HepG2 (cell line): Measurements from ENCODE around the gene TMEM270. TPM values are rescaled to one million over a fixed set of nuclear protein-coding genes. Genes with fewer than 3 reads are reported as not detected.
"Not testable (repeated sequence)": the region's sequence is repeated elsewhere in the genome, so short reads cannot be mapped to it uniquely, and the experiment has no call there.

Experiments
- ATAC-seq: fragments of 200-7000 bp; cut with Tn5 transposase; 3 replicates; pipeline ENCODE4 v1.9.1; 2020; ENCODE audit warnings: mild to moderate bottlenecking, moderate library complexity
- BruUV-seq: library from RNA; stranded (reverse); fragments of 400-500 nt; replicated peaks from 2 replicates; lab custom pipeline; 2021; lab: Mats Ljungman, UMichigan
- CTCF ChIA-PET: fragments of 300-600 bp; formaldehyde crosslinking; extraction: SDS; loops from one replicate; lab custom pipeline; 2021; ENCODE audit warnings: low total read pairs, inconsistent platforms, low intra/inter-chr PET ratio; lab: Yijun Ruan, JAX
- POLR2A ChIA-PET: fragments of 350-600 bp; sonication (Branson Sonifier 250); formaldehyde crosslinking; loops from one replicate; lab custom pipeline; 2020; ENCODE audit warnings: antibody characterized with exemption, inconsistent platforms; lab: Yijun Ruan, JAX
- DNase-seq: peaks from one replicate; pipeline ENCODE4 v3.0.0-alpha.2; 2015; ENCODE audit warnings: low spot score
- FAIRE-seq: peaks from 3 replicates; lab custom pipeline; 2011; peaks lifted over from hg19 to GRCh38; lab: Jason Lieb, UNC
- H2AFZ ChIP-seq: one replicate; pipeline ENCODE4 v1.6.1; 2011; ENCODE audit warnings: low read length, inconsistent platforms
- H3K27ac ChIP-seq: fragments of 300-600 bp; 3 replicates; pipeline ENCODE4 v1.8.0; 2011; ENCODE audit warnings: mixed run types, mild to moderate bottlenecking, mixed read lengths, low read length, inconsistent platforms; ENCODE audit not compliant: insufficient read depth; ENCODE audit errors: extremely low read length
- H3K27me3 ChIP-seq, 2 experiments: fragments of 200-600 bp in 1 of 2; 2 replicates in 1 of 2; 3 replicates in 1 of 2; pipeline versions ENCODE4 v1.6.0 to v1.8.0; 2011; ENCODE audit warnings: low read length in 2 of 2, mild to moderate bottlenecking in 2 of 2, moderate library complexity in 2 of 2, inconsistent platforms in 1 of 2; ENCODE audit not compliant: insufficient read depth in 2 of 2, control insufficient read depth in 1 of 2
- H3K36me3 ChIP-seq, 2 experiments: fragments of 200-600 bp in 1 of 2; replicated peaks in 1 of 2; 2 replicates in 1 of 2; 3 replicates in 1 of 2; pipeline versions ENCODE4 v1.5.1 to v1.8.0; 2011; ENCODE audit warnings: low read length in 2 of 2, inconsistent platforms in 1 of 2; ENCODE audit not compliant: insufficient read depth in 2 of 2, control insufficient read depth in 1 of 2
- H3K4me1 ChIP-seq: 2 replicates; pipeline ENCODE4 v1.5.1; 2012; ENCODE audit warnings: low read length, inconsistent platforms; ENCODE audit not compliant: insufficient read depth
- H3K4me2 ChIP-seq: 2 replicates; pipeline ENCODE4 v1.6.0; 2011; ENCODE audit warnings: low read depth, low read length, inconsistent platforms
- H3K4me3 ChIP-seq, 3 experiments: fragments of 200-600 bp in 1 of 3; sonication (generic), shearing (Covaris generic) in 1 of 3; replicated peaks in 1 of 3; 2 replicates each; pipeline ENCODE4 v1.5.1; 2011 to 2016; ENCODE audit warnings: low read length in 3 of 3, inconsistent platforms in 2 of 3, low read depth in 2 of 3, mild to moderate bottlenecking in 2 of 3, control low read depth in 1 of 3, mixed read lengths in 1 of 3; ENCODE audit not compliant: insufficient read depth in 1 of 3
- H3K79me2 ChIP-seq: one replicate; pipeline ENCODE4 v1.6.1; 2011; ENCODE audit warnings: low read length, inconsistent platforms; ENCODE audit not compliant: insufficient read depth
- H3K9ac ChIP-seq: 2 replicates; pipeline ENCODE4 v1.6.0; 2011; ENCODE audit warnings: mild to moderate bottlenecking, low read depth, low read length, inconsistent platforms; ENCODE audit not compliant: insufficient read depth
- H3K9me3 ChIP-seq: 2 replicates; pipeline ENCODE4 v1.5.1; 2012; ENCODE audit warnings: mild to moderate bottlenecking, low read length
- H4K20me1 ChIP-seq: 2 replicates; pipeline ENCODE4 v1.6.0; 2011; ENCODE audit warnings: inconsistent platforms, mild to moderate bottlenecking, low read length, moderate library complexity; ENCODE audit not compliant: insufficient read depth
- CBFB ChIP-seq: sonication (generic); formaldehyde crosslinking; IDR thresholded peaks from 2 replicates; pipeline ENCODE4 v1.4.0; 2020; ENCODE audit warnings: missing genetic modification reagents
- MAFG ChIP-seq: sonication (generic); formaldehyde crosslinking; IDR thresholded peaks from 2 replicates; pipeline ENCODE4 v1.5.1; 2020; ENCODE audit warnings: mild to moderate bottlenecking, missing genetic modification reagents
- MEIS2 ChIP-seq: sonication (generic); formaldehyde crosslinking; IDR thresholded peaks from 2 replicates; pipeline ENCODE4 v1.9.0; 2021; ENCODE audit warnings: mild to moderate bottlenecking, missing genetic modification reagents
- WGBS: methylation state at CpG from one replicate; pipeline ENCODE4 v1.1.6; 2017; ENCODE audit warnings: low lambda C conversion rate; 5-methylcytosine and 5-hydroxymethylcytosine counted together
- in situ Hi-C: cut with HindIII; loops from 2 replicates; pipeline ENCODE4 v1.10.0; 2017; ENCODE audit warnings: low pct_unique_long_range_greater_than_20kb; ENCODE audit not compliant: extremely low pct_ligation_motif_present
- intact Hi-C: fragments of 100-400 bp; cut with micrococcal nuclease; formaldehyde crosslinking; loops from one replicate; pipeline ENCODE4 v1.10.0; 2022; ENCODE audit not compliant: unreplicated experiment
- polyA plus RNA-seq, 8 experiments: library from polyadenylated mRNA; depleted of rRNA in 3 of 8; stranded (reverse) in 7 of 8; unstranded in 1 of 8; fragments of >200 nt; fragmentation: Illumina TruSeq in 4 of 8; extraction: Trizol in 4 of 8; gene quantifications; 2 replicates each; pipeline versions ENCODE4 v1.2.1 to v1.2.3, GENCODE V29; 2011 to 2016; ENCODE audit warnings: low read depth in 4 of 8, missing spikeins in 1 of 8, mixed read lengths in 1 of 8; ENCODE audit not compliant: insufficient read depth in 1 of 8
- total RNA-seq, 5 experiments: library from RNA; depleted of rRNA; stranded (reverse); fragments of >200 nt; fragmentation: Illumina TruSeq; extraction: Trizol; gene quantifications; 2 replicates each; pipeline ENCODE4 v1.2.3, GENCODE V29; 2016; ENCODE audit warnings: low read depth in 1 of 5
- TF ChIP-seq, protein P1 (sequence below): sonication (generic); formaldehyde crosslinking; IDR thresholded peaks from 2 replicates; pipeline ENCODE4 v1.5.1; 2020; ENCODE audit warnings: mild to moderate bottlenecking, missing genetic modification reagents, moderate library complexity

Gene TMEM270
- total and polyA plus RNA-seq, 2 of the 13 experiments (the other 11 are each of a cell fraction or from before 2014, with no cell fraction given) = not detected

DNA sequence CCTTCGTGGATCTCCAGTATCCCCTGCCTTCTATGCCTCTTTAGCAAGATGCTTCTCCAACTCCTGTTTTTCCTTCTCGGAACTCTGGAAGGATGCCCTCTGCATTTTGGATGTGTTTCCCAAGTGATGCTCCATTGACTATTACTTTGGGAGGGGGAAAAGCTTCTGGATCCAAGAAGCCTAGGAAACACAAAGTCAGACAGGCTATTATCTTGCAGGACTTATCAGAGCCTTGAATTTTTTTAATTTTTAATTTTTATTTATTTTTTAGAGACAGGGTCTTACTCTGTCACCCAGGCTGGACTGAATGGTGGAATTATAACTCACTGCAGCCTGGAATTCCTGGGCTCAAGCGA is 21.1 kb downstream of the TMEM270 start (continued):
- TF ChIP-seq, protein P1, sequence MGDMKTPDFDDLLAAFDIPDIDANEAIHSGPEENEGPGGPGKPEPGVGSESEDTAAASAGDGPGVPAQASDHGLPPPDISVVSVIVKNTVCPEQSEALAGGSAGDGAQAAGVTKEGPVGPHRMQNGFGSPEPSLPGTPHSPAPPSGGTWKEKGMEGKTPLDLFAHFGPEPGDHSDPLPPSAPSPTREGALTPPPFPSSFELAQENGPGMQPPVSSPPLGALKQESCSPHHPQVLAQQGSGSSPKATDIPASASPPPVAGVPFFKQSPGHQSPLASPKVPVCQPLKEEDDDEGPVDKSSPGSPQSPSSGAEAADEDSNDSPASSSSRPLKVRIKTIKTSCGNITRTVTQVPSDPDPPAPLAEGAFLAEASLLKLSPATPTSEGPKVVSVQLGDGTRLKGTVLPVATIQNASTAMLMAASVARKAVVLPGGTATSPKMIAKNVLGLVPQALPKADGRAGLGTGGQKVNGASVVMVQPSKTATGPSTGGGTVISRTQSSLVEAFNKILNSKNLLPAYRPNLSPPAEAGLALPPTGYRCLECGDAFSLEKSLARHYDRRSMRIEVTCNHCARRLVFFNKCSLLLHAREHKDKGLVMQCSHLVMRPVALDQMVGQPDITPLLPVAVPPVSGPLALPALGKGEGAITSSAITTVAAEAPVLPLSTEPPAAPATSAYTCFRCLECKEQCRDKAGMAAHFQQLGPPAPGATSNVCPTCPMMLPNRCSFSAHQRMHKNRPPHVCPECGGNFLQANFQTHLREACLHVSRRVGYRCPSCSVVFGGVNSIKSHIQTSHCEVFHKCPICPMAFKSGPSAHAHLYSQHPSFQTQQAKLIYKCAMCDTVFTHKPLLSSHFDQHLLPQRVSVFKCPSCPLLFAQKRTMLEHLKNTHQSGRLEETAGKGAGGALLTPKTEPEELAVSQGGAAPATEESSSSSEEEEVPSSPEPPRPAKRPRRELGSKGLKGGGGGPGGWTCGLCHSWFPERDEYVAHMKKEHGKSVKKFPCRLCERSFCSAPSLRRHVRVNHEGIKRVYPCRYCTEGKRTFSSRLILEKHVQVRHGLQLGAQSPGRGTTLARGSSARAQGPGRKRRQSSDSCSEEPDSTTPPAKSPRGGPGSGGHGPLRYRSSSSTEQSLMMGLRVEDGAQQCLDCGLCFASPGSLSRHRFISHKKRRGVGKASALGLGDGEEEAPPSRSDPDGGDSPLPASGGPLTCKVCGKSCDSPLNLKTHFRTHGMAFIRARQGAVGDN (CRISPR knock-in tag) = no peak
- TF ChIP-seq CBFB (CRISPR knock-in tag) = no peak
- TF ChIP-seq MAFG (CRISPR knock-in tag) = no peak
- no peak for TF ChIP-seq MEIS2 (CRISPR knock-in tag)

DNA sequence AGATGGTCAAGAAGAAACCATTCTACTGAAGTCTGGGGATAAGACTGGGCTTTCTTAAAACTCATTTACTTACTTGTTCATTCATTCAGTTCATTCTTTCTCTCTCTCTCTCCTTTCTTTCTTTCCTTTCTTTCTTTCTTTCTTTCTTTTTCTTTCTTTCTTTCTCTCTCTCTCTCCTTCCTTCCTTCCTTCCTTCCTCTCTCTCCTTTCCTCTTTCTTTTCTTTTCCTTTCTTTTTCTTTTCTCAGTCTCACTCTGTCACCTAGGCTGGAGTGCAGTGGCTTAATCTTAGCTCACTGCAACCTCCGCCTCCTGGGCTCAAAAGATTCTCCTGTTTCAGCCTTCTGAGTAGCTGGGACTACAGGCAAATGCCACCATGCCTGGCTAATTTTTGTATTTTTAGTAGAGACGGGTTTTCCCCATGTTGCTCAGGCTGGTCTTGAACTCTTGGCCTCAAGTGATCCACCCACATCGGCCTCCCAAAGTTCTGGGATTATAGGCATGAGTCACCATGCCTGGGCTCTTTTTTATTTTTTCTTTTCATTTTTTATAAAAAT is 24.0 kb downstream of the TMEM270 start:
- H4K20me1 ChIP-seq, CTCF ChIA-PET, H3K4me2 ChIP-seq, H3K9me3 ChIP-seq, H3K79me2 ChIP-seq, ATAC-seq, BruUV-seq, H3K9ac ChIP-seq, intact Hi-C loops, FAIRE-seq, H3K27ac ChIP-seq, H3K4me3 ChIP-seq, in situ Hi-C loops, H2AFZ ChIP-seq, DNase-seq, H3K36me3 ChIP-seq: not testable (repeated sequence)
- 36% methylated on average over 3 of the region's 3 CpGs for WGBS
- POLR2A ChIA-PET = interaction anchor here (1.0 kb wide), 1 partner anchor 14 kb away, joined by 4 read pairs; no protein-coding TSS in a partner anchor
- peaks cover 1 to 28% of the 10 kb centered on the region in 2 experiments; a peak in 4 of 5 replicates for H3K27me3 ChIP-seq
- H3K4me1 ChIP-seq = peaks cover 36% of the 10 kb centered on the region
